Stimulated activated CD4-positive, alpha-beta T cell treated with anti-CD3 and anti-CD28 coated beads, Interleukin-2, amount 100 ng/mL, for 4 hours (primary cell): ENCODE measurements around the gene CCDC12.

Experiments
- DNase-seq: peaks from one replicate; pipeline ENCODE4 v3.0.0-alpha.2; 2020; ENCODE audit warnings: low read depth

The CCDC12 gene

GRCh38 chr3:46955157-46955556 is 21.4 kb downstream of the CCDC12 start:
- DNase-seq = no peak

- no peak for DNase-seq
Measured at GRCh38 chr3:46954178-46954577, 22.4 kb downstream of the CCDC12 start.

GRCh38 chr3:46953234-46954010 is 23.1 kb downstream of the CCDC12 start:
- no peak for DNase-seq

GRCh38 chr3:46952813-46953212 is 23.7 kb downstream of the CCDC12 start:
- DNase-seq = no peak

GRCh38 chr3:46950650-46951241 is 25.8 kb downstream of the CCDC12 start:
- DNase-seq = no peak

- DNase-seq = no peak
Measured at GRCh38 chr3:46950177-46950576, 26.4 kb downstream of the CCDC12 start.

- no peak for DNase-seq
Measured at GRCh38 chr3:46948830-46949671, 27.5 kb downstream of the CCDC12 start.

GRCh38 chr3:46947981-46948791 is 28.4 kb downstream of the CCDC12 start:
- peak; percentile 45 for DNase-seq

- no peak for DNase-seq
Measured at GRCh38 chr3:46947546-46947901, 29.0 kb downstream of the CCDC12 start.

- DNase-seq = peak; percentile 36
Measured at GRCh38 chr3:46946856-46947545, 29.5 kb downstream of the CCDC12 start.

- no peak for DNase-seq
Measured at GRCh38 chr3:46946416-46946815, 30.1 kb downstream of the CCDC12 start.

GRCh38 chr3:46944191-46944590 is 32.4 kb downstream of the CCDC12 start:
- no peak for DNase-seq

GRCh38 chr3:46943237-46944187 is 33.0 kb downstream of the CCDC12 start:
- DNase-seq = no peak

GRCh38 chr3:46942481-46943236 is 33.9 kb downstream of the CCDC12 start:
- no peak for DNase-seq

- no peak for DNase-seq
Measured at GRCh38 chr3:46942076-46942475, 34.5 kb downstream of the CCDC12 start.

GRCh38 chr3:46939578-46940445 is 36.7 kb downstream of the CCDC12 start:
- no peak for DNase-seq

GRCh38 chr3:46938118-46938517 is 38.4 kb downstream of the CCDC12 start:
- no peak for DNase-seq

GRCh38 chr3:46936733-46937250 is 39.8 kb downstream of the CCDC12 start:
- DNase-seq = no peak
